PC-3 (cell line): ENCODE results near the gene GLS2.

Source experiments
- CTCF ChIP-seq: fragments of 300-600 bp; sonication (generic); conservative IDR thresholded peaks from 2 replicates; pipeline ENCODE4 v1.5.1; 2017; ENCODE audit warnings: antibody characterized with exemption, low read depth, mild to moderate bottlenecking, low read length
- EZH2 ChIP-seq: fragments of 300-600 bp; sonication (generic); IDR thresholded peaks from one replicate; pipeline ENCODE4 v1.6.1; 2017; ENCODE audit warnings: antibody characterized with exemption, mild to moderate bottlenecking, low read length; ENCODE audit not compliant: unreplicated experiment

- TF ChIP-seq CTCF = no peak
- TF ChIP-seq EZH2 = no peak
Observed at GRCh38 chr12:56521209-56521589, 33.2 kb upstream of the GLS2 start.
